HG02938 (cell line): Measurements from ENCODE around the gene TMEM204.

Experiments
- ATAC-seq: cut with Tn5 transposase; IDR thresholded peaks from one replicate; pipeline ENCODE4 v1.9.1; 2021; ENCODE audit warnings: mild to moderate bottlenecking, moderate library complexity; ENCODE audit not compliant: unreplicated experiment

Gene TMEM204

GRCh38 chr16:1536601-1537000 is 3.1 kb downstream of the TMEM204 start:
- no peak for ATAC-seq

GRCh38 chr16:1537138-1537577 is 3.7 kb downstream of the TMEM204 start:
- ATAC-seq, result no peak

GRCh38 chr16:1537763-1538289 is 4.4 kb downstream of the TMEM204 start:
- ATAC-seq, result no peak

GRCh38 chr16:1538804-1539520 is 5.5 kb downstream of the TMEM204 start:
- no peak for ATAC-seq

GRCh38 chr16:1539720-1540555 is 6.5 kb downstream of the TMEM204 start:
- ATAC-seq, result no peak

GRCh38 chr16:1540556-1540855 is 7.0 kb downstream of the TMEM204 start:
- no peak for ATAC-seq

GRCh38 chr16:1541293-1542165 is 8.1 kb downstream of the TMEM204 start:
- no peak for ATAC-seq

- no peak for ATAC-seq
These were observed 8.7 kb downstream of the TMEM204 start for GRCh38 chr16:1542166-1542500.

- no peak for ATAC-seq
These were observed 9.1 kb downstream of the TMEM204 start for GRCh38 chr16:1542533-1542932.

- ATAC-seq, result no peak
These were observed 9.8 kb downstream of the TMEM204 start for GRCh38 chr16:1543085-1543896.

- no peak for ATAC-seq
These were observed 11.9 kb downstream of the TMEM204 start for GRCh38 chr16:1545044-1546040.

- no peak for ATAC-seq
These were observed 13.0 kb downstream of the TMEM204 start for GRCh38 chr16:1546430-1546829.

GRCh38 chr16:1548233-1548632 is 14.8 kb downstream of the TMEM204 start:
- no peak for ATAC-seq

GRCh38 chr16:1548727-1549126 is 15.3 kb downstream of the TMEM204 start:
- ATAC-seq, result no peak

GRCh38 chr16:1550069-1550468 is 16.6 kb downstream of the TMEM204 start:
- ATAC-seq, result no peak

- ATAC-seq, result no peak
These were observed 17.2 kb downstream of the TMEM204 start for GRCh38 chr16:1550696-1551095.

GRCh38 chr16:1551166-1551565 is 17.7 kb downstream of the TMEM204 start:
- ATAC-seq, result no peak

- no peak for ATAC-seq
These were observed 18.7 kb downstream of the TMEM204 start for GRCh38 chr16:1552129-1552528.
